ENCODE measurements around the gene ZNF391. TPM values are rescaled to one million over a fixed set of nuclear protein-coding genes. Genes with fewer than 3 reads are reported as not detected.

ZNF391 gene
- total and polyA plus RNA-seq, 2 donors (not counting 3 experiments of a cell fraction or from before 2014, with no cell fraction given) = 0.17 to 0.42 TPM

DNA sequence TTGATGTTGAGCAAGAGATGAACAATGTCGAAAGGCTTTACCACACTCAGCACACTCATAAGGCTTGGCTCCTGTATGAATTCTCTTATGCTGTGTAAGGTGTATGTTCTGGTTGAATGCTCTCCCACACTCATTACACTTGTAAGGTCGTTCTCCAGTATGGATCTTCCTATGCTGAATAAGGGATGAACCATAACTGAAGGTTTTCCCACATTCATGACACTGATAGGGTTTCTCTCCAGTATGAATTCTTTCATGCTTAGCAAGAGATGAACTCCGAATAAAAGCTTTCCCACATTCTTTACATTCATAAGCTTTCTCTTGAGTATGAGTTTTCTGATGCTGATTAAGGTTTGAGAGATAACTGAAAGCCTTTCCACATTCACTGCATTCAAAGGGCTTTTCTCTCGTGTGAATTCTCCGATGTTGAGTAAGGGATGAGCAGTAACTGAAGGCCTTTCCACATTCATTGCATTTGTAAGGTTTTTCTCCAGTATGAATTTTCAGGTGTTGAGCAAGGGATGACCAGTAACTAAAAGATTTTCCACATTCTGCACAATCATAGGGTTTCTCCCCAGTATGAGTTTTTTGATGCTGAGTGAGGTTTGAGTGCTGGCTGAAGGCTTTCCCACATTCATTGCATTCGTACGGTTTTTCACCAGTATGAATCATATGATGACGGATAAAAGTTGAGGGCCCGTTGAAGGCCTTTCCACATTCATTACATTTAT lies 63.3 kb downstream of the ZNF391 start:
- no peaks in the 10 kb centered on the region for H3K79me2 ChIP-seq (ENCODE audit: control insufficient read depth, insufficient read depth, low read length)
- H3K27me3 ChIP-seq (ENCODE audit: control insufficient read depth in 2 of 2, insufficient read depth in 2 of 2, low read length in 2 of 2) = no peaks in the 10 kb centered on the region
- no peak overlapping the region for H3K27ac ChIP-seq (ENCODE audit: insufficient read depth, low read depth, low read length)
- H3K36me3 ChIP-seq (ENCODE audit: control insufficient read depth in 2 of 2, extremely low read depth in 1 of 2, insufficient read depth in 2 of 2, low read length in 2 of 2) = peaks cover 19 to 20% of the 10 kb centered on the region in 2 experiments
- FAIRE-seq (no peak), DNase-seq (ENCODE audit: low read depth, low spot score) (no peak)
- TF ChIP-seq EZH2 (IDR thresholded peaks at IDR 0.05; ENCODE audit: borderline replicate concordance, low read depth, low read length, severe bottlenecking) = no peak
- TF ChIP-seq, protein P1, sequence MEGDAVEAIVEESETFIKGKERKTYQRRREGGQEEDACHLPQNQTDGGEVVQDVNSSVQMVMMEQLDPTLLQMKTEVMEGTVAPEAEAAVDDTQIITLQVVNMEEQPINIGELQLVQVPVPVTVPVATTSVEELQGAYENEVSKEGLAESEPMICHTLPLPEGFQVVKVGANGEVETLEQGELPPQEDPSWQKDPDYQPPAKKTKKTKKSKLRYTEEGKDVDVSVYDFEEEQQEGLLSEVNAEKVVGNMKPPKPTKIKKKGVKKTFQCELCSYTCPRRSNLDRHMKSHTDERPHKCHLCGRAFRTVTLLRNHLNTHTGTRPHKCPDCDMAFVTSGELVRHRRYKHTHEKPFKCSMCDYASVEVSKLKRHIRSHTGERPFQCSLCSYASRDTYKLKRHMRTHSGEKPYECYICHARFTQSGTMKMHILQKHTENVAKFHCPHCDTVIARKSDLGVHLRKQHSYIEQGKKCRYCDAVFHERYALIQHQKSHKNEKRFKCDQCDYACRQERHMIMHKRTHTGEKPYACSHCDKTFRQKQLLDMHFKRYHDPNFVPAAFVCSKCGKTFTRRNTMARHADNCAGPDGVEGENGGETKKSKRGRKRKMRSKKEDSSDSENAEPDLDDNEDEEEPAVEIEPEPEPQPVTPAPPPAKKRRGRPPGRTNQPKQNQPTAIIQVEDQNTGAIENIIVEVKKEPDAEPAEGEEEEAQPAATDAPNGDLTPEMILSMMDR (IDR thresholded peaks at IDR 0.05; ENCODE audit: extremely low read depth in 1 of 2, insufficient read depth in 1 of 2, low read depth in 1 of 2, low read length in 2 of 2) = no peak
- TF ChIP-seq POLR2AphosphoS5 (IDR thresholded peaks at IDR 0.05; ENCODE audit: insufficient read depth, low read depth, low read length) = no peak
- TF ChIP-seq FOS (IDR thresholded peaks at IDR 0.05; ENCODE audit: borderline replicate concordance, insufficient read depth, low read length) = no peak
- no peak for TF ChIP-seq GATA2 (IDR thresholded peaks at IDR 0.05; ENCODE audit: insufficient read depth, insufficient read length, low read depth, low read length)
- TF ChIP-seq, protein P2, sequence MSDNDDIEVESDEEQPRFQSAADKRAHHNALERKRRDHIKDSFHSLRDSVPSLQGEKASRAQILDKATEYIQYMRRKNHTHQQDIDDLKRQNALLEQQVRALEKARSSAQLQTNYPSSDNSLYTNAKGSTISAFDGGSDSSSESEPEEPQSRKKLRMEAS (IDR thresholded peaks at IDR 0.05; ENCODE audit: insufficient read depth, insufficient read length) = no peak
- no peak for TF ChIP-seq MYC (IDR thresholded peaks at IDR 0.05; ENCODE audit: low read depth, low read length)
- TF ChIP-seq JUN (IDR thresholded peaks at IDR 0.05; ENCODE audit: borderline replicate concordance, insufficient read depth, insufficient read length, low read depth) = no peak
- no peak for TF ChIP-seq POLR2A (IDR thresholded peaks at IDR 0.05; ENCODE audit: low read depth, low read length)
- no peak overlapping the region for H3K4me3 ChIP-seq (replicated peaks in 1 of 3; ENCODE audit: insufficient read depth in 1 of 3, low read depth in 1 of 3, low read length in 3 of 3)
- H2AFZ ChIP-seq (ENCODE audit: low read depth, low read length) = no peak overlapping the region
- no peaks in the 10 kb centered on the region for H3K9me1 ChIP-seq (replicated peaks; ENCODE audit: control insufficient read depth, extremely low read depth, insufficient read depth, low read length)
- dilution Hi-C loops (cut with MboI; ENCODE audit: extremely low pct_ligation_motif_present, low sequenced_read_pairs) = no loop called here
- no peaks in the 10 kb centered on the region for H3K4me1 ChIP-seq (ENCODE audit: control insufficient read depth, extremely low read depth, insufficient read depth, low read length)
- no peak overlapping the region for H3K9ac ChIP-seq (replicated peaks; ENCODE audit: extremely low read depth, insufficient read depth, low read length)
- POLR2A ChIA-PET = no interaction called here
- BruUV-seq (replicated peaks) = TSS peak; percentile 4
- intact Hi-C loops (cut with micrococcal nuclease) = no loop called here
- no peaks in the 10 kb centered on the region for H4K20me1 ChIP-seq (replicated peaks; ENCODE audit: control insufficient read depth, extremely low read depth, insufficient read depth, low read length)
- no peak overlapping the region for H3K4me2 ChIP-seq (ENCODE audit: insufficient read depth, low read length)
- CTCF ChIA-PET = no interaction called here
- peaks cover 37% of the 10 kb centered on the region for H3K9me3 ChIP-seq (replicated peaks; ENCODE audit: control insufficient read depth, insufficient read depth, low read length)
